Epithelial cell of alveolus of lung (primary cell): ENCODE data around the gene SYT9. TPM values are rescaled to one million over a fixed set of nuclear protein-coding genes. Genes with fewer than 3 reads are reported as not detected.

Experiments used
- total RNA-seq: library from RNA; depleted of rRNA; stranded (reverse); fragments of >200 nt; gene quantifications from 2 replicates; pipeline ENCODE4 v1.2.1, GENCODE V29; 2015

Gene SYT9, protein sequence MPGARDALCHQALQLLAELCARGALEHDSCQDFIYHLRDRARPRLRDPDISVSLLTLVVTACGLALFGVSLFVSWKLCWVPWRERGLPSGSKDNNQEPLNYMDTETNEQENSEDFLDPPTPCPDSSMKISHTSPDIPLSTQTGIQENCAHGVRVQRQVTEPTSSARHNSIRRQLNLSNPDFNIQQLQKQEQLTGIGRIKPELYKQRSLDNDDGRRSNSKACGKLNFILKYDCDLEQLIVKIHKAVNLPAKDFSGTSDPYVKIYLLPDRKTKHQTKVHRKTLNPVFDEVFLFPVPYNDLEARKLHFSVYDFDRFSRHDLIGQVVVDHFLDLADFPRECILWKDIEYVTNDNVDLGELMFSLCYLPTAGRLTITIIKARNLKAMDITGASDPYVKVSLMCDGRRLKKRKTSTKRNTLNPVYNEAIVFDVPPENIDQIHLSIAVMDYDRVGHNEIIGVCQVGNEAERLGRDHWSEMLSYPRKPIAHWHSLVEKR
- not detected in 2 replicates for total RNA-seq

DNA sequence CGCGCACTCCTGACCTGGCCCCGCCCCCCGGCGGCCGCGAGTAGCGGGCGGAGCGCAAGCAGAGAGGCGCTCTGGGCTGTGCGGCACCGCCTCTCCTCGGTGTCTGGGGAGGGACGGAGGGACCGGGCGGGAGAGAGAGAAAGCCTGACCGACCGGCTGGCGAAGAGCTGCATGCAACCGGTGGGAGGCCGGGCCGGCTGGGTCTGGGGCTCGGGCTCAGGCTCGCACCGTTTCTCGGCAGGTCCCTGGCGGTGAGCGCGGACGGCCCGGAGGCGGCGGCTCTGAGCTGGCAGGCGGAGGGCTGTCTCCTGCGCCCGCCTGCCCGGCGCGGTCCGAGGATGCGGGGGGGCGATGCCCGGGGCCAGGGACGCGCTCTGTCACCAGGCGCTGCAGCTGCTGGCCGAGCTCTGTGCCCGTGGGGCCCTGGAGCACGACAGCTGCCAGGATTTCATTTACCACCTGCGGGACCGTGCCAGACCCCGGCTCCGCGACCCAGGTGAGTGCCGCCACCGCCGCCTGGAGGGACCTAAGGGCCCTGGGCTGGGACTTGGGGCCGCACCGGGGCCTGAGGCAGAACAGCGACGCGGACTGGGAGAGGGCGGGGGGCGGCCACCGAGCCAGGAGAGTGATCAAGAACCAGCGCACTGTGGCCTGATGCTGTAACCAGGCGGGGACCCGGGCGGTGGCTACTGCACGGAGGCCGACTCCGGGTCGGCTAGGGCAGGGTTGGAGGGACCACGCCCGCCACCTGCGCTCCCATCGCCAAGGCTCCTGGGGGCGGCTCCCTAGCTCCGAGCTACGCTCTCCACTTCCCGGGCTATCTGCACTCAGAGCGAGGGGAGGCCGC, at the start of gene SYT9:
Gene SYT9 (plus strand): TSS at position 69 of the 847 bp plus-strand sequence. CDS start 283 bp downstream, at position 352.

DNA sequence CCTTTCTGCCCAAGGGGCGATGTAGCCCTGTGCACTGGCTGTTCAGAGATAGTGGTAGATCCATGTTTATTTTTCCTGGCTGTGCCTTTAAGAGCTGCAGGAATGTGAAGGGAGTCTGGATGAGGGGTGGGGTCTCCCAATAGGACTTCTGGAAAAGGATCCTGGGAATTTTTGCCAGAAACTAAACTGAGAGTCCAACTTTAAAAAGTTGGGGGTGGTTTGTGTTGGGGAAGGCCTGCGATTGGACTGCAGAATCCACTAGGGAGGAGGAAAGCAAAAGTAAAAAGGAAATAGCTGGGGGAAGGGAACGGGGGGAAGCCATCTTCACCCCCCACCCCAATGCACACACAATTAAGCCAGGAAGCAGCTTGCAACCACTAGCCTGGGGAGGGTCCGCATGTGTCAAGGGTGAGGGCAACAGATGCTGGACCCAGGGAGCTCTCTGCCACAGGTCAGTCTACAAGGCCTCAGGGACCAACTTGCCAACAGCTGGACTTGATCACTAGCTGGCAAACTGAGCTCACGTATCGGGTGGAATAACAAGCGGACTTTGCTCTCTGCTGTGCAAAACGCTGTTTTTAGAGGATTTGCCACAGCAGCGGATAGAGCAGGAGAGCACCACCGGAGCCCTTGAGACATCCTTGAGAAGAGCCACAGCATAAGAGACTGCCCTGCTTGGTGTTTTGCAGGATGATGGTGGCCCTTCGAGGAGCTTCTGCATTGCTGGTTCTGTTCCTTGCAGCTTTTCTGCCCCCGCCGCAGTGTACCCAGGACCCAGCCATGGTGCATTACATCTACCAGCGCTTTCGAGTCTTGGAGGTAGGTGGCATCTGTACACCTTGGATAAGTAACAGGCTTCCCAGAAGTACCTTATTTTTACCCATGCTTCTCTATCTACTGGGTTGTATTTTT, 233.7 kb downstream of the SYT9 start, which contains the start of gene OLFML1:
Gene OLFML1 (plus strand): TSS at position 321 of the 912 bp plus-strand sequence. CDS start 370 bp downstream, at position 691.

DNA sequence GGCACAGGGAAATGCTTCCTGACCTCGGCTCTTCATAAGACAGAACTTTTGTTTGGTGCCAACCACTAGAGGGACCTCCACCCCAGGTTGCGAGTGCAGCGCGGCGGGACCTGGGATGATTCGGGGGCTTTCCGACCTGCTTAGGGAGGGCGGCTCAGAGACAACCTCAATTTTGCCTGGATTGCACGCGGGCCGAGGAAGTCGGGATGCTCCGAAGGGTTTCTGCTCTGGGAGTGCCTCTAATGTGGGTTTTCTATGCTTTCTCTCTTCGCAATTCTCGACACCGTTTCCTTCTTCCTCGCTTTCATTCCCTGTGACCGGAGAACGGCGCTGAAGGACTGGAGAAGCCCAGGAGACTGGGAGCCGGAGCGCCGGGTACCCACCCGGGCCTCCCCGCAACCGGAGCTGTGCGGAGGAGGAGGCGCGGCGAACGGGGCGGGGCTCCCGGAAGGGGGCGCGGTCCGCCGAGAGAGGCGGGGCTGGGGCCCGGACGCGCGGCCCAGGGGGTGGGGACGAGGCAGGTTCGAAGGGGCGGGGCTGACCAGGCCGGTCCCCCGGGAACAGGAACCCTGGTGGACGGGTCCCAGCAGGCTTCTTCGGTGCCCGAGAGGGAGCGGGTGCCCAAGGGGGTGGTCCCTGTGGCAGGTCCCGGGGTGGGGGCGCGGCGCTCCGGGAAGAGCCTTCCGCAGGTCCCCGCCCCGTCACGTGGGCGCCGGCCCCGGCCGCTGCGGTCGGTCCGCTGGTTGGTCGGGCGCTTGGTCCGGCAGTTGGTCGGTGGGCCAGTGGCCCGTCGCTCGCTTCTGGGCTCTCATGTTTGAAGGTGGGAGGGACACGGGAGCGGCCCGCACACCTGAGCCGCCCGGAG, 261.8 kb downstream of the SYT9 start, which contains the start of gene PPFIBP2:
Gene PPFIBP2 (plus strand): TSS at position 766 of the 865 bp plus-strand sequence. CDS start 35,477 bp downstream, outside the sequence.

Other genes starting within 250 kb of the SYT9 start
- gene ZNF214, start 231.6 kb upstream of the SYT9 start, total RNA-seq: 1.8 and 4.9 TPM in 2 replicates
- gene NLRP14, start 231.4 kb upstream of the SYT9 start, total RNA-seq: under 0.01 TPM in 1 of 2 replicates, not detected in the other
- gene RBMXL2, start 162.9 kb upstream of the SYT9 start, total RNA-seq: not detected in 2 replicates
- 0.39 and 6.1 TPM in 2 replicates for gene OLFML1, start 233.6 kb downstream of the SYT9 start, total RNA-seq